GM12872 (cell line): Measurements from ENCODE around the gene TNS1.

ENCODE experiments used
- CTCF ChIP-seq: IDR thresholded peaks from 3 replicates; pipeline ENCODE4 v1.5.1; 2011; ENCODE audit warnings: low read depth, mild to moderate bottlenecking, low read length, moderate library complexity; ENCODE audit not compliant: insufficient read depth

Gene TNS1

GRCh38 chr2:217947383-217948350 lies 55.1 kb downstream of the TNS1 start:
- TF ChIP-seq CTCF: no peak

GRCh38 chr2:217946051-217946450 lies 56.7 kb downstream of the TNS1 start:
- no peak for TF ChIP-seq CTCF

GRCh38 chr2:217945530-217945929 lies 57.3 kb downstream of the TNS1 start:
- no peak for TF ChIP-seq CTCF

- no peak for TF ChIP-seq CTCF
These were observed 57.9 kb downstream of the TNS1 start for GRCh38 chr2:217944923-217945322.

- no peak for TF ChIP-seq CTCF
These were observed 58.4 kb downstream of the TNS1 start for GRCh38 chr2:217944366-217944765.

- no peak for TF ChIP-seq CTCF
These were observed 59.1 kb downstream of the TNS1 start for GRCh38 chr2:217943446-217944321.

GRCh38 chr2:217942731-217943335 lies 60.0 kb downstream of the TNS1 start:
- no peak for TF ChIP-seq CTCF
